IMR-90 (cell line): Measurements from ENCODE around the gene PAQR7. TPM values are rescaled to one million over a fixed set of nuclear protein-coding genes. Genes with fewer than 3 reads are reported as not detected.

Experiments used
- ATAC-seq: fragments of 200-7000 bp; cut with Tn5 transposase; 2 replicates; pipeline ENCODE4 v1.9.1; 2020; ENCODE audit warnings: low read depth, mild to moderate bottlenecking, moderate library complexity
- BruUV-seq: library from RNA; stranded (reverse); fragments of 400-500 nt; replicated peaks from 2 replicates; lab custom pipeline; 2021; lab: Mats Ljungman, UMichigan
- CTCF ChIA-PET: fragments of 300-600 bp; formaldehyde crosslinking; extraction: SDS; loops from one replicate; lab custom pipeline; 2021; ENCODE audit warnings: antibody characterized with exemption; lab: Yijun Ruan, JAX
- POLR2A ChIA-PET: fragments of 300-600 bp; sonication (Branson Sonifier 250); formaldehyde crosslinking; loops from one replicate; lab custom pipeline; 2022; ENCODE audit warnings: antibody characterized with exemption; ENCODE audit not compliant: unreplicated experiment; lab: Charles Lee
- DNase-seq: peaks from one replicate; pipeline ENCODE4 v3.0.0; 2013
- H2AFZ ChIP-seq: replicated peaks from 2 replicates; pipeline ENCODE3; 2013; ENCODE audit warnings: low read length, mild to moderate bottlenecking; ENCODE audit not compliant: poor library complexity
- H2AK5ac ChIP-seq: 2 replicates; pipeline ENCODE4 v1.6.1; 2013; ENCODE audit warnings: low read depth, low read length, inconsistent platforms
- H2AK9ac ChIP-seq: replicated peaks from 2 replicates; pipeline ENCODE3; 2013; ENCODE audit warnings: mild to moderate bottlenecking, low read depth, low read length, moderate library complexity; ENCODE audit not compliant: poor library complexity
- H2BK120ac ChIP-seq: 2 replicates; pipeline ENCODE4 v1.6.1; 2013; ENCODE audit warnings: low read depth, low read length, inconsistent platforms
- H2BK15ac ChIP-seq: 3 replicates; pipeline ENCODE4 v1.6.1; 2013; ENCODE audit warnings: low read depth, low read length, inconsistent platforms
- H2BK20ac ChIP-seq: 2 replicates; pipeline ENCODE4 v1.6.1; 2013; ENCODE audit warnings: low read depth, mild to moderate bottlenecking, inconsistent platforms, low read length, moderate library complexity
- H2BK5ac ChIP-seq: 2 replicates; pipeline ENCODE4 v1.6.1; 2013; ENCODE audit warnings: mild to moderate bottlenecking, low read depth, low read length, inconsistent platforms; ENCODE audit not compliant: poor library complexity, severe bottlenecking
- H3K14ac ChIP-seq: replicated peaks from 2 replicates; pipeline ENCODE4 v1.6.1; 2013; ENCODE audit warnings: low read depth, low read length, inconsistent platforms
- H3K18ac ChIP-seq: 2 replicates; pipeline ENCODE4 v1.6.1; 2013; ENCODE audit warnings: low read depth, low read length, control low read depth
- H3K23ac ChIP-seq: 2 replicates; pipeline ENCODE4 v1.6.1; 2013; ENCODE audit warnings: low read depth, low read length, inconsistent platforms
- H3K27ac ChIP-seq: 2 replicates; pipeline ENCODE4 v1.5.1; 2013; ENCODE audit warnings: mild to moderate bottlenecking, control low read depth, low read length; ENCODE audit not compliant: insufficient read depth
- H3K27me3 ChIP-seq: 2 replicates; pipeline ENCODE4 v1.6.1; 2013; ENCODE audit warnings: low read length; ENCODE audit not compliant: control insufficient read depth, insufficient read depth
- H3K36me3 ChIP-seq: 2 replicates; pipeline ENCODE4 v1.6.1; 2013; ENCODE audit warnings: low read length, mixed read lengths; ENCODE audit not compliant: control insufficient read depth, insufficient read depth
- H3K4ac ChIP-seq: 2 replicates; pipeline ENCODE4 v1.6.1; 2013; ENCODE audit warnings: low read depth, low read length, inconsistent platforms
- H3K4me1 ChIP-seq: 2 replicates; pipeline ENCODE4 v1.6.1; 2013; ENCODE audit warnings: low read length, mixed read lengths; ENCODE audit not compliant: control insufficient read depth, insufficient read depth
- H3K4me2 ChIP-seq: 2 replicates; pipeline ENCODE4 v1.6.1; 2013; ENCODE audit warnings: low read depth, mild to moderate bottlenecking, control low read depth, low read length, moderate library complexity
- H3K4me3 ChIP-seq: 2 replicates; pipeline ENCODE4 v1.5.1; 2013; ENCODE audit warnings: low read depth, mild to moderate bottlenecking, control low read depth, low read length, moderate library complexity; ENCODE audit not compliant: insufficient read depth
- H3K56ac ChIP-seq: 2 replicates; pipeline ENCODE4 v1.6.1; 2013; ENCODE audit warnings: low read length, inconsistent platforms; ENCODE audit not compliant: insufficient read depth; ENCODE audit errors: extremely low read depth
- H3K79me1 ChIP-seq, 2 experiments: 2 replicates each; pipeline ENCODE4 v1.6.1; 2013; ENCODE audit warnings: low read length in 2 of 2, inconsistent platforms in 1 of 2, low read depth in 1 of 2
- H3K9ac ChIP-seq: 2 replicates; pipeline ENCODE4 v1.6.1; 2013; ENCODE audit warnings: low read depth, low read length, control low read depth
- H3K9me1 ChIP-seq: 2 replicates; pipeline ENCODE4 v1.6.1; 2013; ENCODE audit warnings: low read length, inconsistent platforms; ENCODE audit not compliant: insufficient read depth
- H3K9me3 ChIP-seq: 2 replicates; pipeline ENCODE4 v1.6.1; 2013; ENCODE audit warnings: low read length; ENCODE audit not compliant: control insufficient read depth, insufficient read depth
- H4K20me1 ChIP-seq: 2 replicates; pipeline ENCODE4 v1.6.1; 2013; ENCODE audit warnings: low read length, inconsistent platforms; ENCODE audit not compliant: insufficient read depth
- H4K5ac ChIP-seq: 2 replicates; pipeline ENCODE4 v1.6.1; 2013; ENCODE audit warnings: mild to moderate bottlenecking, low read depth, low read length, control low read depth
- H4K8ac ChIP-seq, 2 experiments: 2 replicates each; pipeline ENCODE4 v1.6.1; 2013; ENCODE audit warnings: low read depth in 2 of 2, low read length in 2 of 2, control low read depth in 1 of 2, inconsistent platforms in 1 of 2
- H4K91ac ChIP-seq: 2 replicates; pipeline ENCODE4 v1.6.1; 2013; ENCODE audit warnings: low read depth, low read length, inconsistent platforms; ENCODE audit not compliant: insufficient read depth
- BHLHE40 ChIP-seq: fragments of 150-350 bp; IDR thresholded peaks from 2 replicates; pipeline ENCODE4 v1.6.1; 2016; ENCODE audit warnings: mild to moderate bottlenecking, low read depth, low read length
- CEBPB ChIP-seq: IDR thresholded peaks from 2 replicates; pipeline ENCODE4 v1.6.1; 2012; ENCODE audit warnings: low read depth, low read length, improper control_type of control experiment
- CHD1 ChIP-seq: IDR thresholded peaks from 2 replicates; pipeline ENCODE4 v1.6.1; 2012; ENCODE audit warnings: low read depth, low read length, improper control_type of control experiment
- CTCF ChIP-seq: conservative IDR thresholded peaks from 2 replicates; pipeline ENCODE4 v1.5.1; 2012; ENCODE audit warnings: mild to moderate bottlenecking, low read depth, low read length, improper control_type of control experiment
- FOS ChIP-seq: fragments of 150-350 bp; IDR thresholded peaks from 2 replicates; pipeline ENCODE4 v1.6.1; 2016; ENCODE audit warnings: low read depth, low read length
- MXI1 ChIP-seq: IDR thresholded peaks from 2 replicates; pipeline ENCODE4 v1.6.1; 2012; ENCODE audit warnings: low read depth, mild to moderate bottlenecking, low read length, moderate library complexity, borderline replicate concordance
- NFE2L2 ChIP-seq: fragments of 150-350 bp; IDR thresholded peaks from 2 replicates; pipeline ENCODE4 v1.6.1; 2016; ENCODE audit warnings: low read depth, mild to moderate bottlenecking, low read length
- RAD21 ChIP-seq: IDR thresholded peaks from 2 replicates; pipeline ENCODE4 v1.6.1; 2012; ENCODE audit warnings: low read length, improper control_type of control experiment
- RCOR1 ChIP-seq: IDR thresholded peaks from 2 replicates; pipeline ENCODE4 v1.6.1; 2012; ENCODE audit warnings: mild to moderate bottlenecking, low read length, improper control_type of control experiment; ENCODE audit not compliant: insufficient replicate concordance
- USF2 ChIP-seq: fragments of 150-350 bp; IDR thresholded peaks from 2 replicates; pipeline ENCODE4 v1.6.1; 2017; ENCODE audit warnings: mild to moderate bottlenecking, antibody characterized with exemption, low read length, low read depth
- WGBS, 2 experiments: methylation state at CpG; one replicate each; pipeline versions ENCODE4 v1.1.5 to v1.1.7; 2013; ENCODE audit warnings: missing lambda C conversion rate in 2 of 2; ENCODE audit not compliant: insufficient read length in 1 of 2; ENCODE audit errors: extremely low coverage in 2 of 2; 5-methylcytosine and 5-hydroxymethylcytosine counted together
- dilution Hi-C: fragments of 300-500 bp; cut with HindIII; formaldehyde crosslinking; loops from one replicate; pipeline ENCODE4 v1.14.3; 2018; ENCODE audit warnings: low sequenced_read_pairs; ENCODE audit not compliant: unreplicated experiment
- in situ Hi-C: fragments of 300-500 bp; cut with MboI; formaldehyde crosslinking; loops from 3 replicates; pipeline ENCODE4 v1.14.3; 2019; ENCODE audit warnings: low sequenced_read_pairs, inconsistent platforms, mixed read lengths
- intact Hi-C: fragments of 100-400 bp; cut with micrococcal nuclease; formaldehyde crosslinking; loops from 2 replicates; pipeline ENCODE4 v1.10.0; 2022
- polyA plus RNA-seq, 3 experiments: library from polyadenylated mRNA; depleted of rRNA; stranded (reverse); fragments of >200 nt; gene quantifications; 2 replicates each; pipeline ENCODE4 v1.2.3, GENCODE V29; 2012; ENCODE audit warnings: low replicate concordance in 1 of 3
- total RNA-seq: library from RNA; depleted of rRNA; stranded (reverse); fragments of >200 nt; gene quantifications from 2 replicates; pipeline ENCODE4 v1.2.3, GENCODE V29; 2012

PAQR7 gene
- total and polyA plus RNA-seq, 2 of the 4 experiments (the other 2 are of a cell fraction) = 9.0 to 12.9 TPM

- ATAC-seq (no peak), DNase-seq (no peak)
- ChIA-PET CTCF (no interaction called here), POLR2A (no interaction called here)
- dilution Hi-C loops = no loop called here
- no TSS peak for BruUV-seq
- no peak overlapping the region for H4K5ac ChIP-seq
- H3K14ac ChIP-seq = no peak overlapping the region
- intact Hi-C loops = no loop called here
- peaks cover 5% of the 10 kb centered on the region; the same call in 1 of the 2 replicates for H4K20me1 ChIP-seq
- H3K36me3 ChIP-seq = peaks cover 25% of the 10 kb centered on the region
- H2AK9ac ChIP-seq = no peak overlapping the region
- TF ChIP-seq CEBPB (no peak), CTCF (no peak), NFE2L2 (no peak), RCOR1 (no peak), USF2 (no peak), BHLHE40 (no peak), MXI1 (no peak), CHD1 (no peak), RAD21 (no peak), FOS (no peak)
- H3K56ac ChIP-seq = no peak overlapping the region
- no peak overlapping the region for H3K23ac ChIP-seq
- H3K27ac ChIP-seq = no peak overlapping the region
- H3K18ac ChIP-seq = no peak overlapping the region
- H2BK5ac ChIP-seq = no peak overlapping the region
- H2BK120ac ChIP-seq = no peak overlapping the region
- H3K4me1 ChIP-seq = no peaks in the 10 kb centered on the region; the same call in 1 of the 2 replicates
- H3K4me2 ChIP-seq = no peak overlapping the region
- no peak overlapping the region for H4K8ac ChIP-seq
- H2BK15ac ChIP-seq = no peak overlapping the region
- in situ Hi-C loops = no loop called here
- no peak overlapping the region for H2AK5ac ChIP-seq
- H3K4ac ChIP-seq = no peak overlapping the region
- no peak overlapping the region for H3K9ac ChIP-seq
- H4K91ac ChIP-seq = no peak overlapping the region
- H3K79me1 ChIP-seq = peaks cover 10 to 30% of the 10 kb centered on the region in 2 experiments; a peak in 3 of 4 replicates
- H2BK20ac ChIP-seq = no peak overlapping the region
- no peak overlapping the region for H2AFZ ChIP-seq
- H3K4me3 ChIP-seq = no peak overlapping the region
- no peaks in the 10 kb centered on the region for H3K9me3 ChIP-seq
- no peaks in the 10 kb centered on the region; the same call in none of the 2 replicates for H3K9me1 ChIP-seq
- H3K27me3 ChIP-seq = no peaks in the 10 kb centered on the region
- 100% methylated on average over 3 of the region's 20 CpGs; no CpG with 5 or more reads in 1 of the 2 experiments for WGBS, 2 experiments
These were observed 12.6 kb downstream of the PAQR7 start for GRCh38 chr1:25862785-25863485.
